Putamen (tissue), 1 donor: ENCODE data around the gene LRRC61.
"Not testable (repeated sequence)": the region's sequence is repeated elsewhere in the genome, so short reads cannot be mapped to it uniquely, and the experiment has no call there.

Experiments
- DNase-seq: peaks from one replicate; pipeline ENCODE4 v3.0.0-alpha.2; 2016; ENCODE audit warnings: low spot score

LRRC61 gene

GRCh38 chr7:150307904-150308303 is 15.3 kb upstream of the LRRC61 start:
- DNase-seq = no peak

DNA sequence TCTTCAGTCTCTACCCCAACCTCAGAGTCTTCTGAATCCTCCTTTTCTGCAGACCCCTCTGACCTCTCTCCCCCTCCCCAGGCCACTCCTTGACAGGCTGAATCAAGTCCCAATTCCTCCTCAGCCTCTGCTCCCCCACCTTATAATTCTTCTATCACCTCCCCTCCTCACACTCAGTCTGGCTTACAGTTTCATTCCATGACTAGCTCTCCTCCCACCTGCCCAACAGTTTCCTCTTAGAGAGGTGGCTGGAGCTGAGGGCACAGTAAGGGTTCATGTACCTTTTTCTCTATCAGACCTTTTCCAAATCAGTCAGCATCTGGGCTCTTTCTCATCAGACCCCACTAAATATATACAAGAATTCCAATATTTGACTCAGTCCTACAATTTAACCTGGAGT is 14.6 kb upstream of the LRRC61 start:
- DNase-seq = no peak

- no peak for DNase-seq
Measured at GRCh38 chr7:150311146-150311545, 12.0 kb upstream of the LRRC61 start.

DNA sequence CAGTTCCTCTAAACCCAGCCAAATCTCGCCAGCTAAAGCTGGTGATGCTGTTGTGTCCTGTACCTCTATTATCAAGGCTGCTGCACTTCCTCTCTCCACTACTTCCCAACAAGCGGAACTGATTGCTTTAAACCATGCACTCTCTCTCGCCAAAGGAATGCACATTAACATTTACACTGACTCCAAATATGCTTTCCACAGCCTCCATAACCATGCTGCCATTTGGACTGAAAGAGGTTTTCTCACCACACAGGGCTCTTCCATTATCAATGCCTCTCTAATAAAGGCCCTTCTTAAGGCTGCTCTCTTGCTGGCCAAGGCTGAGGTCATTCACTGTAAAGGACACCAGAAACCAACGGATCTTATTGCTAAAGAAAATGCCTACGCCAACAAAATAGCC is 11.4 kb upstream of the LRRC61 start:
- DNase-seq = no peak

DNA sequence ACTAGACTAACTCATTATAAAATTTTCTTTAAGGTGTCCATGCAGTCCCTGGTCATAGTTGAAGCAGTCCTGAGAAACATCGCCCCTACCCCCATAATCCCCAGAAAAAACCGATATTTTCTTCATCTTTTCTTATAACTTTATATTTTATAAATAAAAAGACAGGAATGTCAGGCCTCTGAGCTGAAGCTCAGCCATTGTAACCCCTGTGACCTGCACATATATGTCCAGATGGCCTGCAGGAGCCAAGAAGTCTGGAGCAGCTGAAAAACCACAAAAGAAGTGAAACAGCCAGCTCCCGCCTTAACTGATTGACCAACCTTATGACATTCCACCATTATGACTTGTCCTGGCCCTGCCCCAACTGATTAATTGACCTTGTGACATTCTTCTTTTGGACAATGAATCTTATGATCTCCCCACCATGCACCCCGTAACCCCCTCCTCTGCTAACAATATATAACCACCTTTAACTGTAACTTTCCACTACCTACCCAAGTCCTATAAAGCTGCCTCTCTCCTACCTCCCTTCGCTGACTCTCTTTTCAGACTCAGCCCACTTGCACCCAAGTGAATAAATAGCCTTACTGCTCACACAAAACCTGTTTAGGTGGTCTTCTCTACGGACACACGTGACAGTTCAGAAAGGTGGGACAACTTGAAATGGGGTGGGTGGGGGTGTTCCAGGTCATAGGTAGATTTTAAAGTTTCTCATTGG is 10.3 kb upstream of the LRRC61 start:
- DNase-seq = not testable (repeated sequence)

DNA sequence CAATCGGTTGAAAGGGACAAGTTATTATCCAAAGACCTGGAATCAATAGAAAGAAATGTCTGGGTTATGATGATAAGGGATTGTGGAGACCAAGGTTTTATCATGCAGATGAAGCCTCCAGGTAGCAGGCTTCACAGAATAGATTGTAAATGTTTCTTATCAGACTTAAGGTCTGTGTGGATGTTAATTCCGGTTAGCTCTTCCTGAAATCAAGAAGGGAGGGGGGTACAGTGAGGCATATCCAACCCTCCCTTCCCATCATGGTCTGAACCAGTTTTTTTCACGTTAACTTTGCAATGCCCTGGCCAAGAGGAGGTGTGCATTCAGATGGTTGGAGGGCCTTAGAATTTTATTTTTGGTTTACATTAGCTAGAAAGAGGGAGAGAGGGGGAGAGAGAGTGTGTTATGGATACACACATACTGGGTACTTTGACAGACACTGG is 9.8 kb upstream of the LRRC61 start:
- DNase-seq = no peak

DNA sequence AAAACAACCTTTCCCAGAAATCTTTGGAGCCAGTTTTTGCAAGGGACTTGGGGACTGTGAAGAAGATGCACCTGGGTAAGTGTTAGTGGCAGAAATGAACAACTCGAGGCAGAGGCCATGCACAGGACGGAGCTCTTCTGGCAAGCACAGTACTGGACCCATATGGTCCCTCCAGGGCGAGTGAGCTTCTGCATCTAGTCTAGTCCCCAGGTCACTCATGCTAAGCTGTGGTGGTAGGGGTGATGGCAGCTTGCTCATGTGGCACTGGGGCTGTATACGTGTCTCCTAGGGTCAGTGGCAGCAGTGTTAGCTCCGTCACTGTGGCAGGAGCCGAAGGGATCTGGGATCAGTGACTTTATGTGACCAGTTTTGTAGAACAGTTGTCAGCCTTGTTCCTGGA is 9.3 kb upstream of the LRRC61 start:
- DNase-seq = no peak

DNA sequence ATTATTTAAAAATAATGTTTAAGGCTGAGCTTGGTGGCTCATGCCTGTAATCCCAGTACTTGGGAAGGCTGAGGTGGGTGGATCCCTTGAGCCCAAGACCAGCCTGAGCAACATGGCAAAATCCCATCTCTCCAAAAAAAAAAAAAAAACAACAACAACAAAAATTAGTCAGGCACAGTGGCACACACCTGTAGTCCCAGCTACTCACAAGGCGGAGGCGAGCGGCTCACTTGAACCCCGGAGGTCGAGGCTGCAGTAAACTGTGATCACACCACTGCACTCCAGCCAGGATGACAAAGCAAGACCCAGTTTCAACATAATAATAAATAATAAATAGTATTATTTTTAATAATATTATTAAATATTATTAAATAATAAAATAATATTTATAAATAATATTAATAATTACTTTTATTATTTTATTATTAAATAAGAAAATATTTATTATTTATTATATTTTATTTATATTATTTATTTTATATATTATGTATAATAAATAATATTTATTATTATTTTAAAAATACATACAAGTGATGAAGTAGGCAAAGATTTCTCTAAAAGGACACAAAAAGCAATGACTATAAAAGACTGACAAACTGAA is 8.4 kb upstream of the LRRC61 start:
- no peak for DNase-seq

GRCh38 chr7:150316987-150317386 is 6.2 kb upstream of the LRRC61 start:
- not testable (repeated sequence) for DNase-seq

DNA sequence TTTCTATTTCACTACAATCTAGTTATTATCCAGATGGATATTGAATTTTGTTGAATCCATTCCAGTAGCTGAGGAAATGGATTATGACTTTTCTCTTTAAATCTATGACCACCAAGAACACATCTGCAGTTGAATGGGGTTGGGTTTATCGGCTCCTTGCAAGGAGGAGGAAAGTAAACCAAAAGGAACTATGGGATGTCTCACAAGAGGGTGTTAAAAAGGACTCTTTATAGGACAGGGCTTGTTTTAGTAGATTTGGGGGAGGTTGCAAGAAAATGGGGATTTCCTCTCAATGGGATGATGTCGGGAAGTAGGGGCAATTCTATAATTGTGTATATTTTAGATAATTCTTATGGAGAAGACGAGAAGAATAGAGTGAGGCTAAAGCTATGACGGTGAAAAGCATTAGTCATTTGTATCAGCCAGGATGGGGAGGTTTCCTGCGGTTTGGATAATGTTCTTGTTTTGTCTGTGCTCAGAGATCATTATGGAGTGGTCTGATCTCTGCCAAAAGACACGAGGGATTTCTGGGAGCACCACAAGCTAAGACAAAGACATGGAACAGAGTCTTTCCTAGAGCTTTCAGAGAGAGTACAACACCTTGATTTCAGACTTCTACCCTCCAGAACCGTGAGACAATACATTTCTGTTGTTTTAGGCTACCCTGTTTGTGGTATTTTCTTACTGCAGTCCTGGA is 5.3 kb upstream of the LRRC61 start:
- no peak for DNase-seq

GRCh38 chr7:150321788-150322113 is 1.4 kb upstream of the LRRC61 start:
- no peak for DNase-seq

DNA sequence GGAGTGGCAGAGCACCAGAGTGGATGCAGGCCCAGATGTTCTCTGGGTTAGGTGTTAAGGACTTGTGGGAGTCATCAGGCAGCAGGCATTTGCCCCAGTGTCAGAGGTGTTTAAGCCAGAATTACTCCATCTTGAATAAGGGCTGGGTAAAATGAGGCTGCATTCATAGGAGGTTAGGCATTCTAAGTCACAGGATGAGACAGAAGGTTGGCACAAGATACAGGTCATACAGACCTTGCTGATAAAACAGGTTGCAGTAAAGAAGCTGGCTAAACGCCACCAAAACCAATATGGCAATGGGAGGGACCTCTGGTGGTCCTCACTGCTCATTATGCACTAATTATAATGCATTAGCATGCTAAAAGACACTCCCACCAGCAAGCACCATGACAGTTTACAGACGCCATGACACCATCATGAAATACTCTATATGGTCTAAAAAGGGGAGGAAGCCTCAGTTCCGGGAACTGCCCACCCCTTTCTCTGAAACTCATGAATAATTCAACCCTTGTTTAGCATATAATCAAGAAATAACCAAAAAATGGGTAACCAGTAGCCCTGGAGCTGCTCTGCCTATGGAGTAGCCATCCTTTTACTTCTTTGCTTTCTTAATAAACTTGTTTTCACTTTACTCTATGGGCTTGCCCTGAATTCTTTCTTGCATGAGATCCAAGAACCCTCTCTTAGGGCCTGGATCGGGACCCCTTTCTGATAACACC is 882 bp upstream of the LRRC61 start:
- no peak for DNase-seq

GRCh38 chr7:150323682-150324372 is 672 bp downstream of the LRRC61 start:
- DNase-seq = no peak

GRCh38 chr7:150324373-150324961 is 1.3 kb downstream of the LRRC61 start:
- DNase-seq = no peak

DNA sequence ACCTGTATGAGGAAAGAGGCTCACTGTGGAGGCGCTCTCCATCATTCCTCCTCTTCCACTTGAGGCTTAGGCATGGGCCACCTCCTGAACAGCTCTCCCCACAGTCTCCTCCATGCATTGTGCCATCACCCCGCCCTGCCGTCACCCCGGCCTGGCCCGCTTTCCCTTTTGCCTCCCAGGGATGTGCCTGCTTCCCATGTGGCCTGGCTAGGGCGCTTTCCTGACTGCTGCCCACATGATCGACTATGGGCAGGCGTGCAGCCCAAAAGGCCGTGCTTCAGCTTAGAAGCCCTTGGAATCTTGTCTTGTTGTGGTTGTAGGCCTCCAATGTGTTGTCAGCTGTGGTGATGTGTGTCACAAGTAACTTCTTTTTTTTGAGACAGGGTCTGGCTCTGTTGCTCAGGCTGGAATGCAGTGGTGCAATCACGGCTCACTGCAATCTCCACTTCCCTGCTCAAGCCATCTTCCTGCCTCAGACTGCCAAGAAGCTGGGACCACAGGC is 2.0 kb downstream of the LRRC61 start:
- DNase-seq = no peak

DNA sequence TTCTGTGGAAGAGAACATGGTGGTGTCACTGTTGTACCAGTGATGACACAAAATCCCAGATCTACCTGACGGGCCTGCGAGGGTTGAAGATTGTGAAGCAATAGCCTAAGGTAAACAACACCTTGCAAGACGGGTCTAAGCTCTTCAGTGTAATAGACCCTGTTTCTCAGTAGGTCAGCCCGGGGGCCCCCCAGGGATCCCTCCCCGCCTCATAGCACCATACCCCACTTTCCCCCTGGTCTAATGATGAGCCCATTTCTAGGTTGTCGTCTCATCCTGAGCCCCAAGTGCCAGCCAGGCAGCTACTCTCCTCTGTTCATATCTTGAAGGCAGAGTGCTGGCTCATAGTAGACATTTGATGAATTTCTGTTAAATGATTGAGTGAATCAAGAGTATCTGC is 2.7 kb downstream of the LRRC61 start:
- DNase-seq = no peak

GRCh38 chr7:150326657-150327268 is 3.6 kb downstream of the LRRC61 start:
- DNase-seq = no peak

DNA sequence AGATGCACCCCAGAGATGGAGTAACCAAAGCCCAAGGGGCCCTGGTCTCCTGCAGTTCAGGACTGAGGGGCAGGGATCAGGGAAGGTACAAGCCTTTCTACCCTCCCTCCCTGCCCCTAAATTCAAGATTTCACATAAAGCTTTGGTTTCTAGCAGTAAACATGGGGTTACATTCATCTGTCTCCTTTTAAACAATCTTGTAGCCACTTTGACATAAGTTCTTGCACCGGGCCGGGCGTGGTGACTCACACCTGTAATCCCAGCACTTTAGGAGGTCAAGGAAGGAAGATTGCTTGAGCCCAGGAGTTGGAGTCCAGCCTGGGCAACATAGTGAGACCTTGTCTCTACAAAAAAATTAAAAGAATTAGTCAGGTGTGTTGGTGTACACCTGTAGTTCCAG is 4.2 kb downstream of the LRRC61 start:
- no peak for DNase-seq

- DNase-seq = peak; percentile 38
Measured at GRCh38 chr7:150329331-150330120, 6.4 kb downstream of the LRRC61 start.

- no peak for DNase-seq
Measured at GRCh38 chr7:150330211-150330885, 7.2 kb downstream of the LRRC61 start.
